BLaER1 (cell line): ENCODE data around the gene SARDH.

ENCODE experiments used
- H3K27ac ChIP-seq: shearing (Covaris generic); formaldehyde crosslinking; 2 replicates; pipeline ENCODE4 v1.8.1; 2022
- H3K27me3 ChIP-seq: shearing (Covaris generic); formaldehyde crosslinking; 2 replicates; pipeline ENCODE4 v1.8.1; 2022
- H3K36me3 ChIP-seq: shearing (Covaris generic); formaldehyde crosslinking; 2 replicates; pipeline ENCODE4 v1.8.1; 2022
- H3K4me1 ChIP-seq: shearing (Covaris generic); formaldehyde crosslinking; 2 replicates; pipeline ENCODE4 v1.8.1; 2022
- H3K4me2 ChIP-seq: shearing (Covaris generic); formaldehyde crosslinking; 2 replicates; pipeline ENCODE4 v1.8.1; 2022
- H3K4me3 ChIP-seq: shearing (Covaris generic); formaldehyde crosslinking; 2 replicates; pipeline ENCODE4 v1.8.1; 2022
- H3K9ac ChIP-seq: shearing (Covaris generic); formaldehyde crosslinking; 2 replicates; pipeline ENCODE4 v1.8.1; 2022
- H3K9me3 ChIP-seq: shearing (Covaris generic); formaldehyde crosslinking; 2 replicates; pipeline ENCODE4 v1.8.1; 2022
- H4K20me1 ChIP-seq: shearing (Covaris generic); formaldehyde crosslinking; 2 replicates; pipeline ENCODE4 v1.8.1; 2022
- Cebpa-rat ChIP-seq: shearing (Covaris generic); IDR thresholded peaks from 2 replicates; pipeline ENCODE4 v1.8.1; 2022

SARDH gene

GRCh38 chr9:133636902-133637301 is 101.2 kb downstream of the SARDH start:
- no peak overlapping the region for H3K9ac ChIP-seq

GRCh38 chr9:133635533-133636531 is 102.3 kb downstream of the SARDH start, which contains the start of gene DBH:
DBH (plus strand) TSS chr9:133636363; CDS start chr9:133636372, 9 bp downstream.
- Histone ChIP-seq H3K36me3 (no peaks in the 10 kb centered on the region), H3K4me1 (peaks cover 69% of the 10 kb centered on the region), H4K20me1 (no peaks in the 10 kb centered on the region), H3K4me3 (no peak within 1 kb of the TSS), H3K9me3 (no peaks in the 10 kb centered on the region), H3K9ac (peak within 1 kb of the TSS; percentile 22), H3K27ac (peak within 1 kb of the TSS; percentile 67; the same call in 1 of the 2 replicates), H3K4me2 (peak within 1 kb of the TSS; percentile 77), H3K27me3 (no peaks in the 10 kb centered on the region)
- no peak for TF ChIP-seq Cebpa-rat

More at GRCh38 chr9:133636902-133637301, 101.2 kb downstream of the SARDH start:
- Histone ChIP-seq H3K4me1 (peaks cover 69% of the 10 kb centered on the region), H3K36me3 (no peaks in the 10 kb centered on the region), H3K4me2 (peak overlapping the region; percentile 18; the same call in 1 of the 2 replicates), H4K20me1 (no peaks in the 10 kb centered on the region), H3K4me3 (no peak overlapping the region), H3K9me3 (no peaks in the 10 kb centered on the region), H3K27me3 (no peaks in the 10 kb centered on the region), H3K27ac (no peak overlapping the region)
- no peak for TF ChIP-seq Cebpa-rat

- Histone ChIP-seq H3K27ac (peak overlapping the region; percentile 67; the same call in 1 of the 2 replicates), H4K20me1 (no peaks in the 10 kb centered on the region), H3K4me2 (peak overlapping the region; percentile 77), H3K9me3 (no peaks in the 10 kb centered on the region), H3K27me3 (no peaks in the 10 kb centered on the region), H3K9ac (0 out of 2 replicates have a peak overlapping the region, but pooled peaks have one; percentile 22), H3K4me1 (peaks cover 69% of the 10 kb centered on the region), H3K36me3 (no peaks in the 10 kb centered on the region), H3K4me3 (no peak overlapping the region)
- TF ChIP-seq Cebpa-rat, result no peak
Measured at GRCh38 chr9:133635098-133635497, 103.1 kb downstream of the SARDH start.

GRCh38 chr9:133634081-133634691 is 104.0 kb downstream of the SARDH start:
- no peak for TF ChIP-seq Cebpa-rat
- H3K27ac ChIP-seq, result peak overlapping the region; percentile 67

GRCh38 chr9:133633681-133634080 is 104.5 kb downstream of the SARDH start:
- peak overlapping the region; percentile 67 for H3K27ac ChIP-seq
- H3K4me1 ChIP-seq, result peaks cover 67% of the 10 kb centered on the region

More at GRCh38 chr9:133634081-133634691, 104.0 kb downstream of the SARDH start:
- Histone ChIP-seq H3K4me1 (peaks cover 69% of the 10 kb centered on the region), H3K36me3 (no peaks in the 10 kb centered on the region), H3K9ac (0 out of 2 replicates have a peak overlapping the region, but pooled peaks have one; percentile 51), H3K4me3 (no peak overlapping the region), H3K27me3 (no peaks in the 10 kb centered on the region), H4K20me1 (no peaks in the 10 kb centered on the region), H3K9me3 (no peaks in the 10 kb centered on the region), H3K4me2 (peak overlapping the region; percentile 77)

GRCh38 chr9:133632806-133633680 is 105.1 kb downstream of the SARDH start:
- Histone ChIP-seq H3K27ac (peak overlapping the region; percentile 67), H4K20me1 (no peaks in the 10 kb centered on the region), H3K4me3 (no peak overlapping the region), H3K9me3 (no peaks in the 10 kb centered on the region), H3K27me3 (no peaks in the 10 kb centered on the region), H3K9ac (peak overlapping the region; percentile 51; the same call in 1 of the 2 replicates), H3K4me1 (peaks cover 60% of the 10 kb centered on the region), H3K4me2 (peak overlapping the region; percentile 77), H3K36me3 (no peaks in the 10 kb centered on the region)
- TF ChIP-seq Cebpa-rat, result no peak

More at GRCh38 chr9:133633681-133634080, 104.5 kb downstream of the SARDH start:
- H3K27me3 ChIP-seq, result no peaks in the 10 kb centered on the region
- no peak for TF ChIP-seq Cebpa-rat
- no peak overlapping the region for H3K4me3 ChIP-seq
- H3K9me3 ChIP-seq, result no peaks in the 10 kb centered on the region
- H4K20me1 ChIP-seq, result no peaks in the 10 kb centered on the region
- H3K4me2 ChIP-seq, result peak overlapping the region; percentile 77
- no peaks in the 10 kb centered on the region for H3K36me3 ChIP-seq
- peak overlapping the region; percentile 51; the same call in 1 of the 2 replicates for H3K9ac ChIP-seq

- Histone ChIP-seq H3K27ac (no peak overlapping the region), H3K4me2 (no peak overlapping the region), H3K9ac (no peak overlapping the region), H3K9me3 (peaks cover 16% of the 10 kb centered on the region), H3K4me1 (peaks cover 41% of the 10 kb centered on the region), H3K27me3 (no peaks in the 10 kb centered on the region), H3K4me3 (no peak overlapping the region), H3K36me3 (no peaks in the 10 kb centered on the region), H4K20me1 (no peaks in the 10 kb centered on the region)
- no peak for TF ChIP-seq Cebpa-rat
Measured at GRCh38 chr9:133631111-133631510, 107.0 kb downstream of the SARDH start.

GRCh38 chr9:133629221-133630110 is 108.7 kb downstream of the SARDH start:
- H3K4me1 ChIP-seq, result peaks cover 25% of the 10 kb centered on the region
- H3K4me3 ChIP-seq, result no peak overlapping the region
- no peak overlapping the region for H3K9ac ChIP-seq
- H3K4me2 ChIP-seq, result no peak overlapping the region
- H3K27ac ChIP-seq, result no peak overlapping the region
- no peak for TF ChIP-seq Cebpa-rat
- H3K27me3 ChIP-seq, result no peaks in the 10 kb centered on the region
- no peaks in the 10 kb centered on the region for H4K20me1 ChIP-seq
- no peaks in the 10 kb centered on the region for H3K36me3 ChIP-seq
- H3K9me3 ChIP-seq, result peaks cover 33% of the 10 kb centered on the region
